IPS DF 19.7 (cell line): ENCODE measurements around the gene NXT1.
A peak's percentile ranks its signal among the peaks of the same experiment; 100 is the strongest.

Experiments
- DNase-seq: peaks from one replicate; pipeline ENCODE4 v3.0.0-alpha.2; 2013; ENCODE audit warnings: low read depth, low spot score

The NXT1 gene

GRCh38 chr20:23391707-23392310 is 41.2 kb downstream of the NXT1 start:
- DNase-seq: peak; percentile 7

GRCh38 chr20:23393996-23394775 is 43.6 kb downstream of the NXT1 start:
- DNase-seq: no peak

- DNase-seq: no peak
Observed at GRCh38 chr20:23396950-23397627, 46.5 kb downstream of the NXT1 start.

- no peak for DNase-seq
Observed at GRCh38 chr20:23397961-23398360, 47.4 kb downstream of the NXT1 start.

- no peak for DNase-seq
Observed at GRCh38 chr20:23399568-23400241, 49.1 kb downstream of the NXT1 start.

GRCh38 chr20:23401051-23401450 is 50.5 kb downstream of the NXT1 start:
- DNase-seq: no peak

- no peak for DNase-seq
Observed at GRCh38 chr20:23403751-23404150, 53.2 kb downstream of the NXT1 start.

- no peak for DNase-seq
Observed at GRCh38 chr20:23404196-23404595, 53.6 kb downstream of the NXT1 start.
